K562 (cell line): Measurements from ENCODE around the gene HLA-B. TPM values are rescaled to one million over a fixed set of nuclear protein-coding genes. Genes with fewer than 3 reads are reported as not detected.
A peak's percentile ranks its signal among the peaks of the same experiment; 100 is the strongest.

Experiments
- CBX5 ChIP-seq: IDR thresholded peaks from 2 replicates; pipeline ENCODE4 v1.6.1; 2014; ENCODE audit warnings: low read depth, borderline replicate concordance
- EHMT2 ChIP-seq: fragments of 450-650 bp; IDR thresholded peaks from 2 replicates; pipeline ENCODE4 v1.6.1; 2018; ENCODE audit warnings: antibody characterized with exemption
- ETS2 ChIP-seq: IDR thresholded peaks from 2 replicates; pipeline ENCODE4 v1.6.1; 2016; ENCODE audit warnings: borderline replicate concordance, missing genetic modification characterization, mild to moderate bottlenecking, moderate library complexity, missing compliant biosample characterization; ENCODE audit not compliant: poor library complexity, severe bottlenecking
- EWSR1 ChIP-seq: fragments of 450-650 bp; IDR thresholded peaks from 2 replicates; pipeline ENCODE4 v1.6.1; 2018; ENCODE audit warnings: borderline replicate concordance, mild to moderate bottlenecking, low read depth, moderate library complexity; ENCODE audit not compliant: partially characterized antibody
- TGIF2 ChIP-seq: sonication (generic); formaldehyde crosslinking; IDR thresholded peaks from 2 replicates; pipeline ENCODE4 v1.8.1; 2022; ENCODE audit warnings: mild to moderate bottlenecking, missing genetic modification reagents, moderate library complexity
- ZNF436 ChIP-seq: fragments of 250-450, 450-650 bp; sonication (Bioruptor Pico); formaldehyde crosslinking; IDR thresholded peaks from 2 replicates; pipeline ENCODE4 v1.7.0; 2020; ENCODE audit warnings: mild to moderate bottlenecking
- ZNF764 ChIP-seq: fragments of 250-450 bp; sonication (Bioruptor Pico); IDR thresholded peaks from 2 replicates; pipeline ENCODE4 v1.4.0; 2020; ENCODE audit warnings: low read depth, mild to moderate bottlenecking, moderate library complexity
- polyA plus RNA-seq, 8 experiments: library from polyadenylated mRNA; depleted of rRNA in 4 of 8; stranded (reverse) in 5 of 8; unstranded in 3 of 8; fragments of >200 nt; fragmentation: Nextera tagmentation in 2 of 8; fragmentation: Illumina TruSeq in 1 of 8; extraction: Ambion mirVana in 2 of 8; extraction: Trizol in 1 of 8; gene quantifications; 2 replicates each; pipeline versions ENCODE4 v1.2.1 to v1.2.3, GENCODE V29; 2011 to 2014; ENCODE audit warnings: inconsistent platforms in 1 of 8, missing spikeins in 1 of 8
- total RNA-seq, 7 experiments: library from RNA; depleted of rRNA in 6 of 7; stranded (reverse); fragments of >200 nt in 6 of 7; fragmentation: Illumina TruSeq in 2 of 7; extraction: Trizol in 2 of 7; gene quantifications; 2 replicates each; pipeline versions ENCODE4 v1.2.1 to v1.2.3, GENCODE V29; 2011 to 2021; ENCODE audit warnings: low replicate concordance in 1 of 7
- TF ChIP-seq, protein P1 (sequence below), 2 experiments: fragments of 450-650 bp; formaldehyde crosslinking in 1 of 2; IDR thresholded peaks; 2 replicates each; pipeline versions ENCODE4 v1.4.0 to v1.6.1; 2014 to 2020; ENCODE audit warnings: mild to moderate bottlenecking in 2 of 2, borderline replicate concordance in 1 of 2, low read depth in 1 of 2
- TF ChIP-seq, protein P2 (sequence below): sonication (generic); formaldehyde crosslinking; IDR thresholded peaks from 2 replicates; pipeline ENCODE4 v1.8.1; 2023; ENCODE audit warnings: missing genetic modification reagents, mild to moderate bottlenecking, borderline replicate concordance

The HLA-B gene
- total and polyA plus RNA-seq, 9 of the 15 experiments (the other 6 are each of a cell fraction or from before 2014, with no cell fraction given): 0.07 to 9.7 (median 0.65) TPM; not detected in 2

DNA sequence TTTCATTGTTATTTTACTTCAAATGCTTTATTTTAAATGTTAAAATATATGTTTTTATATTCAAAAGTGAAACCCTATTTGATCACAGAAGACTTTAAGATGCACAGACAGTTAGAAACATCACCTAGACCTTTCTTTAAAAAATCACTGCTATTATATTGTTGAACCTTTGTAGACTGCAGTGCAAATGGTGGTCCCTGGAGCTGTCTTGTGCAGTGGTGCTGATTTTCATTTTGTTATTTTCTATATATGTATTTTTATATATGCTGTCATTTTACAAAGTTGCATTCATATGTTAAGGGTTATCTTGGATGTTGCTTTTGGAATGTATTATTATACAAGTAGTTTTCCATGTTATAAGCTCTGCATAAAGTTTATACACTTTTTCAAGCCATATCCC, 18.7 kb upstream of the HLA-B start (continued):
- TF ChIP-seq, protein P1, sequence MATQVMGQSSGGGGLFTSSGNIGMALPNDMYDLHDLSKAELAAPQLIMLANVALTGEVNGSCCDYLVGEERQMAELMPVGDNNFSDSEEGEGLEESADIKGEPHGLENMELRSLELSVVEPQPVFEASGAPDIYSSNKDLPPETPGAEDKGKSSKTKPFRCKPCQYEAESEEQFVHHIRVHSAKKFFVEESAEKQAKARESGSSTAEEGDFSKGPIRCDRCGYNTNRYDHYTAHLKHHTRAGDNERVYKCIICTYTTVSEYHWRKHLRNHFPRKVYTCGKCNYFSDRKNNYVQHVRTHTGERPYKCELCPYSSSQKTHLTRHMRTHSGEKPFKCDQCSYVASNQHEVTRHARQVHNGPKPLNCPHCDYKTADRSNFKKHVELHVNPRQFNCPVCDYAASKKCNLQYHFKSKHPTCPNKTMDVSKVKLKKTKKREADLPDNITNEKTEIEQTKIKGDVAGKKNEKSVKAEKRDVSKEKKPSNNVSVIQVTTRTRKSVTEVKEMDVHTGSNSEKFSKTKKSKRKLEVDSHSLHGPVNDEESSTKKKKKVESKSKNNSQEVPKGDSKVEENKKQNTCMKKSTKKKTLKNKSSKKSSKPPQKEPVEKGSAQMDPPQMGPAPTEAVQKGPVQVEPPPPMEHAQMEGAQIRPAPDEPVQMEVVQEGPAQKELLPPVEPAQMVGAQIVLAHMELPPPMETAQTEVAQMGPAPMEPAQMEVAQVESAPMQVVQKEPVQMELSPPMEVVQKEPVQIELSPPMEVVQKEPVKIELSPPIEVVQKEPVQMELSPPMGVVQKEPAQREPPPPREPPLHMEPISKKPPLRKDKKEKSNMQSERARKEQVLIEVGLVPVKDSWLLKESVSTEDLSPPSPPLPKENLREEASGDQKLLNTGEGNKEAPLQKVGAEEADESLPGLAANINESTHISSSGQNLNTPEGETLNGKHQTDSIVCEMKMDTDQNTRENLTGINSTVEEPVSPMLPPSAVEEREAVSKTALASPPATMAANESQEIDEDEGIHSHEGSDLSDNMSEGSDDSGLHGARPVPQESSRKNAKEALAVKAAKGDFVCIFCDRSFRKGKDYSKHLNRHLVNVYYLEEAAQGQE (IDR thresholded peaks at IDR 0.05; ENCODE audit: borderline replicate concordance): peak; percentile 82
- TF ChIP-seq, protein P1 (CRISPR knock-in tag; IDR thresholded peaks at IDR 0.05; ENCODE audit: low read depth): no peak
- peak; percentile 62; the same call in 1 of the 2 replicates for TF ChIP-seq EHMT2
- no peak for TF ChIP-seq ZNF436 (CRISPR knock-in tag)
- TF ChIP-seq ZNF764: no peak
- no peak for TF ChIP-seq TGIF2 (CRISPR knock-in tag)
- no peak for TF ChIP-seq EWSR1
- TF ChIP-seq CBX5: no peak
- TF ChIP-seq, protein P2, sequence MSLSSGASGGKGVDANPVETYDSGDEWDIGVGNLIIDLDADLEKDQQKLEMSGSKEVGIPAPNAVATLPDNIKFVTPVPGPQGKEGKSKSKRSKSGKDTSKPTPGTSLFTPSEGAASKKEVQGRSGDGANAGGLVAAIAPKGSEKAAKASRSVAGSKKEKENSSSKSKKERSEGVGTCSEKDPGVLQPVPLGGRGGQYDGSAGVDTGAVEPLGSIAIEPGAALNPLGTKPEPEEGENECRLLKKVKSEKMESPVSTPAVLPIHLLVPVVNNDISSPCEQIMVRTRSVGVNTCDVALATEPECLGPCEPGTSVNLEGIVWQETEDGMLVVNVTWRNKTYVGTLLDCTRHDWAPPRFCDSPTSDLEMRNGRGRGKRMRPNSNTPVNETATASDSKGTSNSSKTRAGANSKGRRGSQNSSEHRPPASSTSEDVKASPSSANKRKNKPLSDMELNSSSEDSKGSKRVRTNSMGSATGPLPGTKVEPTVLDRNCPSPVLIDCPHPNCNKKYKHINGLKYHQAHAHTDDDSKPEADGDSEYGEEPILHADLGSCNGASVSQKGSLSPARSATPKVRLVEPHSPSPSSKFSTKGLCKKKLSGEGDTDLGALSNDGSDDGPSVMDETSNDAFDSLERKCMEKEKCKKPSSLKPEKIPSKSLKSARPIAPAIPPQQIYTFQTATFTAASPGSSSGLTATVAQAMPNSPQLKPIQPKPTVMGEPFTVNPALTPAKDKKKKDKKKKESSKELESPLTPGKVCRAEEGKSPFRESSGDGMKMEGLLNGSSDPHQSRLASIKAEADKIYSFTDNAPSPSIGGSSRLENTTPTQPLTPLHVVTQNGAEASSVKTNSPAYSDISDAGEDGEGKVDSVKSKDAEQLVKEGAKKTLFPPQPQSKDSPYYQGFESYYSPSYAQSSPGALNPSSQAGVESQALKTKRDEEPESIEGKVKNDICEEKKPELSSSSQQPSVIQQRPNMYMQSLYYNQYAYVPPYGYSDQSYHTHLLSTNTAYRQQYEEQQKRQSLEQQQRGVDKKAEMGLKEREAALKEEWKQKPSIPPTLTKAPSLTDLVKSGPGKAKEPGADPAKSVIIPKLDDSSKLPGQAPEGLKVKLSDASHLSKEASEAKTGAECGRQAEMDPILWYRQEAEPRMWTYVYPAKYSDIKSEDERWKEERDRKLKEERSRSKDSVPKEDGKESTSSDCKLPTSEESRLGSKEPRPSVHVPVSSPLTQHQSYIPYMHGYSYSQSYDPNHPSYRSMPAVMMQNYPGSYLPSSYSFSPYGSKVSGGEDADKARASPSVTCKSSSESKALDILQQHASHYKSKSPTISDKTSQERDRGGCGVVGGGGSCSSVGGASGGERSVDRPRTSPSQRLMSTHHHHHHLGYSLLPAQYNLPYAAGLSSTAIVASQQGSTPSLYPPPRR: no peak
- no peak for TF ChIP-seq ETS2 (tag)
